C4-2B (cell line): Measurements from ENCODE around the gene WDFY2.

Source experiments
- CTCF ChIP-seq: fragments of 450-650 bp; conservative IDR thresholded peaks from 2 replicates; pipeline ENCODE4 v1.5.1; 2017; ENCODE audit warnings: mild to moderate bottlenecking
- ZFX ChIP-seq: fragments of 450-650 bp; IDR thresholded peaks from 2 replicates; pipeline ENCODE4 v1.6.1; 2017

DNA sequence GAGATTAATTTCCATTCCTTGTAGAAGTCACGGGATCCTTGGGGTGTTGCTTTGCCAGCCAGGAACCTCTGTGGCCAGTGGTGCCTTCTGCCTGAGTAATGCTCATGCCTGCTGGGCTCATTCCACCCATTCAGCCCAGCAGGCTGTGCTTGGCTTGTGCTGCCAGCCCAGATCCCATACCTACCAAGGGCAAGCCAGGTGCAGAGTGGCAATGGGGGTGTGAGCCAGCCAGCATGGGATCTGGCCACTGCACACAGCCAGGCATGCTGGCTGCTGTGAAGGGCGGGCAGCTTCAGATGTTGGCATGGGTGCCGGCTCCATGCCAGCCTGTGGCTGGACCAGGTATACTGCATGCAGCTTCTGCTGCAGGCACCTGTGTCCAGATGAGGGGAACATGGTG lies 42.5 kb downstream of the WDFY2 start:
- no peak for TF ChIP-seq CTCF
- TF ChIP-seq ZFX = no peak
